Thyroid gland (tissue), 4 donors: ENCODE data around the gene SETBP1. TPM values are rescaled to one million over a fixed set of nuclear protein-coding genes. Genes with fewer than 3 reads are reported as not detected.

ENCODE experiments used
- DNase-seq, 2 donors: peaks; one replicate each; pipeline ENCODE4 v3.0.0-alpha.2; 2019
- H3K27ac ChIP-seq, 3 donors: fragments of 200-600 bp; sonication (generic); 1 replicate in 2 of 3; 2 replicates in 1 of 3; pipeline ENCODE4 v1.5.1; 2016 to 2019; ENCODE audit warnings: mild to moderate bottlenecking in 1 of 3, moderate library complexity in 1 of 3
- H3K27me3 ChIP-seq: fragments of 200-600 bp; sonication (generic); one replicate; pipeline ENCODE4 v1.5.1; 2019
- H3K36me3 ChIP-seq, 2 donors: fragments of 200-600 bp; sonication (generic); one replicate each; pipeline ENCODE4 v1.5.1; 2016 to 2019
- H3K4me1 ChIP-seq, 2 donors: fragments of 200-600 bp; sonication (generic); one replicate each; pipeline ENCODE4 v1.5.1; 2017 to 2019
- H3K4me3 ChIP-seq, 3 donors: fragments of 200-600 bp; sonication (generic); replicated peaks in 1 of 3; 1 replicate in 2 of 3; 2 replicates in 1 of 3; pipeline ENCODE4 v1.5.1; 2016; ENCODE audit warnings: mild to moderate bottlenecking in 1 of 3
- H3K9me3 ChIP-seq: fragments of 200-600 bp; sonication (generic); one replicate; pipeline ENCODE4 v1.5.1; 2017
- CTCF ChIP-seq, 6 experiments: fragments of 200-600 bp in 3 of 6; fragments of 450-650 bp in 3 of 6; sonication (generic) in 3 of 6; IDR thresholded peaks; one replicate each; pipeline ENCODE4 v1.5.1; 2016 to 2019; ENCODE audit warnings: antibody characterized with exemption in 6 of 6, mild to moderate bottlenecking in 2 of 6, inconsistent platforms in 1 of 6, moderate library complexity in 1 of 6
- POLR2A ChIP-seq, 2 donors: fragments of 450-650 bp; IDR thresholded peaks; one replicate each; pipeline ENCODE4 v1.6.1; 2017; ENCODE audit warnings: antibody characterized with exemption in 2 of 2, mild to moderate bottlenecking in 2 of 2, moderate library complexity in 1 of 2
- WGBS, 2 donors: methylation state at CpG; one replicate each; pipeline ENCODE4 v1.1.5; 2017; 5-methylcytosine and 5-hydroxymethylcytosine counted together
- intact Hi-C: fragments of 100-400 bp; cut with DNase I; formaldehyde crosslinking; loops from one replicate; pipeline ENCODE4 v1.15.1; 2023
- total RNA-seq, 4 donors: library from RNA; depleted of rRNA; stranded (reverse); fragments of >200 nt; gene quantifications; one replicate each; pipeline ENCODE4 v1.2.3, GENCODE V29; 2016

The SETBP1 gene
- total RNA-seq, 4 donors from 2014 or later: 32.1 to 72.0 (median 42.0) TPM

- Histone ChIP-seq H3K36me3 (no peaks in the 10 kb centered on the region), H3K4me1 (peaks cover 29 to 39% of the 10 kb centered on the region in 2 donors), H3K27ac (peak overlapping the region in 1 of 3 donors; percentile 2), H3K4me3 (no peak overlapping the region), H3K9me3 (no peaks in the 10 kb centered on the region), H3K27me3 (no peaks in the 10 kb centered on the region)
- TF ChIP-seq POLR2A (IDR thresholded peaks at IDR 0.05): no peak
- no peak for TF ChIP-seq CTCF (IDR thresholded peaks at IDR 0.05)
- DNase-seq: peak; percentile 57 to 77
- 75 to 89% methylated on average over 6 of the region's 6 CpGs for WGBS, 2 donors
- intact Hi-C loops: loop anchor here (10.0 kb wide), 1 partner anchor 135 kb away; the partner anchor contains the start of gene SETBP1
Measured at GRCh38 chr18:44819944-44820510, 139.3 kb downstream of the SETBP1 start.

GRCh38 chr18:44821924-44822323 lies 141.2 kb downstream of the SETBP1 start:
- H3K4me1 ChIP-seq: peaks cover 40 to 49% of the 10 kb centered on the region in 2 donors
- 67 to 74% methylated on average over 1 of the region's 1 CpG for WGBS, 2 donors
- no peaks in the 10 kb centered on the region for H3K9me3 ChIP-seq
- no peak overlapping the region for H3K4me3 ChIP-seq
- no peak for TF ChIP-seq POLR2A (IDR thresholded peaks at IDR 0.05)
- no peak for TF ChIP-seq CTCF (IDR thresholded peaks at IDR 0.05)
- no peak for DNase-seq
- no peaks in the 10 kb centered on the region for H3K36me3 ChIP-seq
- no peaks in the 10 kb centered on the region for H3K27me3 ChIP-seq
- H3K27ac ChIP-seq: no peak overlapping the region
- intact Hi-C loops: loop anchor here (10.0 kb wide), 1 partner anchor 137 kb away; the partner anchor contains the start of gene SETBP1

DNA sequence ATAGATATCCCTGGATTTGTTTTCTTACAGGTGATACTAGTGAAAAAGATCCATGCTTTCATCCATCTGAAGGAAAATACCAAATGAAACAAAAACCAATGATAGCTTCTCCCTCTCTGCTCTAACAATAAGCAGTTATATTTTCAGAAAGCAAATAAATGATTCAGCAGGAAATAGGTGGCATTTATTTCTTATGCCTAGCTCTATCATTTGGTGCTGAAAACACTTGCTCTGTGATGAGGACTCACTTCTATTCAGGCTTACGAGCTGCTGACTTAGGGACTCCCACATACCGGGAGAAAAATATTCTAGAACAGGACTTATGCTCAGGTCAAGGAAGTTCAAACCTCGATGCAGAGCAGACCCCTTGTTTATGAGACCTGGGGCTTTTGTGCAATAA lies 142.6 kb downstream of the SETBP1 start:
- H3K4me1 ChIP-seq: peaks cover 36 to 39% of the 10 kb centered on the region in 2 donors
- no peak for DNase-seq
- H3K9me3 ChIP-seq: no peaks in the 10 kb centered on the region
- peak overlapping the region in 1 of 3 donors; percentile 25 for H3K27ac ChIP-seq
- H3K4me3 ChIP-seq: no peak overlapping the region
- 73 to 77% methylated on average over 3 of the region's 3 CpGs for WGBS, 2 donors
- no peaks in the 10 kb centered on the region for H3K27me3 ChIP-seq
- intact Hi-C loops: loop anchor here (10.0 kb wide), 1 partner anchor 138 kb away; the partner anchor contains the start of gene SETBP1
- TF ChIP-seq POLR2A (IDR thresholded peaks at IDR 0.05): no peak
- no peak for TF ChIP-seq CTCF (IDR thresholded peaks at IDR 0.05)
- no peaks in the 10 kb centered on the region for H3K36me3 ChIP-seq

GRCh38 chr18:44823782-44824181 lies 143.1 kb downstream of the SETBP1 start:
- H3K4me3 ChIP-seq: no peak overlapping the region
- H3K27me3 ChIP-seq: no peaks in the 10 kb centered on the region
- peaks cover 34 to 35% of the 10 kb centered on the region in 2 donors for H3K4me1 ChIP-seq
- TF ChIP-seq CTCF (IDR thresholded peaks at IDR 0.05): no peak
- TF ChIP-seq POLR2A (IDR thresholded peaks at IDR 0.05): no peak
- intact Hi-C loops: loop anchor here (10.0 kb wide), 1 partner anchor 139 kb away; the partner anchor contains the start of gene SETBP1
- peak overlapping the region in 1 of 3 donors; percentile 25 for H3K27ac ChIP-seq
- H3K9me3 ChIP-seq: no peaks in the 10 kb centered on the region
- peak in 1 of 2 donors; percentile 19 for DNase-seq
- no peaks in the 10 kb centered on the region for H3K36me3 ChIP-seq

- intact Hi-C loops: loop anchor here (10.0 kb wide), 1 partner anchor 140 kb away; the partner anchor contains the start of gene SETBP1
- DNase-seq: no peak
- no peaks in the 10 kb centered on the region for H3K27me3 ChIP-seq
- H3K4me1 ChIP-seq: peaks cover 26 to 30% of the 10 kb centered on the region in 2 donors
- no peak for TF ChIP-seq POLR2A (IDR thresholded peaks at IDR 0.05)
- no peak for TF ChIP-seq CTCF (IDR thresholded peaks at IDR 0.05)
- no peak overlapping the region for H3K4me3 ChIP-seq
- H3K36me3 ChIP-seq: no peaks in the 10 kb centered on the region
- no peak overlapping the region for H3K27ac ChIP-seq
- WGBS, 2 donors: 71 to 77% methylated on average over 2 of the region's 2 CpGs
- no peaks in the 10 kb centered on the region for H3K9me3 ChIP-seq
Measured at GRCh38 chr18:44824884-44825283, 144.2 kb downstream of the SETBP1 start.
